ENCODE measurements around the gene SMURF1.

SMURF1 gene

GRCh38 chr7:99004216-99004615 is 139.7 kb downstream of the SMURF1 start:
- DNase-seq (ENCODE audit: low spot score) = no peak

- no peak for DNase-seq (ENCODE audit: low spot score)
Measured at GRCh38 chr7:99003419-99003818, 140.5 kb downstream of the SMURF1 start.

GRCh38 chr7:99002827-99003212 is 141.1 kb downstream of the SMURF1 start:
- DNase-seq (ENCODE audit: low spot score) = no peak

DNA sequence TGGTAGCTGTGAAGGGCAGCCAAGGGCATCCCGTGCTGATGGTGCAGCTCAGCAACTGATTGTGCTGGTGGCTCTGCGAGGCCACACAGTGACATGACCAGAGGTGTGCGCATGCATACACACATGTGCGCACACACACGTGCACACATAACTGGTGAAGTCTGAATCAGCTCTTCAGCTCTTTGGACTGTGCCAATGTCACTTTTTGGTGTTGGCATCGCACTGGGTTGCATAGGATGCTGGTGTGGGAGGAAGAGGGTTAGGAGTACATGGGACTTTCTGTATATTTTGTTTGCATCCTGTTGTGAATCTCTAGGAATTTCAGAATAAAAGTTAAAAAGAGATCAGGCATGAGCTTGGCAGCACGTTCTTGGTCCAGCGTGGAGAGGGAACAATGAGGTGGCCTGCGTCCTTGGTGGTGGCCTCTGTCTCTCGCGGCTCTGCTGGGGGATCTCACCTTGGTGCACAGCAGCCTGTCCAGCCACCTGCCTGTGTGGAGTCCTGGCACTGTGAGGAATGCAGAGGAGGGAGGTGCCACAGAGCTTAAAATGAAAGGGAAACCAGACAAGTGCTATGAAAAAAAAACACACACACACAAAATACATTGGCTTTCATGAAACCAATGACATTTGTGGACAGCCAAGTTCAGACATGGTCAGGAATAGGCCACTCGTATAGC is 141.6 kb downstream of the SMURF1 start:
- no peak for DNase-seq (ENCODE audit: low spot score)

DNA sequence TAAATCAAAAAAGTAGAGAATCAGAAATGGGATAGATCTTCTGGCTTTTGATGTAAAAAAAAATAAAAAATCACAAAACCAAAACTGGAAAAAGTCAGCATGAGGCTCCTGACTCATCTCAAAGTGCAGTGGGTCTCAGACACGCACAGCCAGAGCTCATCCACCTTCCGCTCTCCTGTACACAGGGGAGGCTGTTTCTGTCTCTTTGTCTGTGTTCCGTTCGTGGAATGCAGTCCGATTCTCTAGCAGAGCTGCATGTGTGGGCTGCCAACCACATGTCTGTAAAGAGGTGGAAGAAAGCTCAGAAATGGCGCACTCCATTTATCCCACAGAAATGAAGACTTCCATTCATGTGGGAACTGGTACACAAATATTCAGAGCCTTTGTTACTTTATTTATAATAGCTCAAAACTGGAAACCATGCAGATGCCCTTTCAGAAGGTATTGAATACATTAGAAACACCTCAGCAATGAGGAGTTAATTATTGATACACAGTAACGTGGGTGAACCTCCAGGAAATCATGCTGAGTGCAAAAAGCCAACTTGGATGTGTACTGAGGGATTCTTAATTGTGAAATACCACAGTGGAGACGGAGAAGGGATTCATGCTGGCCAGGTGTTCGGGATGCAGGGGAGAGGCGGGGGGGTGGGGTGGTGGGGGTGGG is 142.3 kb downstream of the SMURF1 start:
- DNase-seq (ENCODE audit: low spot score) = no peak

DNA sequence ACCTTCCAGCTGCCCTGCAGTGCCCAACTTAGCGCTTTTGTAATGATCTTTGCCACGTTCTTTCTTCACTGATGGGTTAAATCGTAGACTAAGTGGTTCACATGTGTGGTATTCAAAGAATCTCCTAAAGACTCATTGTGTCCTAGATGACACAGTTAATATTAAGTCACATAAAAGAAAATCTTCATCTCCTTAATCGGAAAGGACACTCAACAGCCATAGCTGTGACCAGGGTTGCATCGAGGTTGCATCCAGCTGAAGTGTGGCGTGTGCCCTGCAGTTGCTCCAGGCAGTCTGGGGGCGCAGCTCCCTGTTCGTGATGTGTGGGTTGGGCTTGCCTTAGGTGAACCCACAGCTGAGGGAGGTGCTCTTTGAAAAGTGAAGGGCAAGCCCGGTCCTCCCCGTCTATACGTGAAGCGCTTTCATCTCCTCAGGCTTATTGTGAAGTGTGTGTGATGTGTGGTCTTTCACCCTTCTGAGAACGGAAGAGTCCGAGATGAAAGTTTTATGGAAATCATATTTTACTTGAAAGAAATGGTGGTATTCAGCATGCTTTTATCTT is 142.9 kb downstream of the SMURF1 start:
- DNase-seq (ENCODE audit: low spot score) = no peak

DNA sequence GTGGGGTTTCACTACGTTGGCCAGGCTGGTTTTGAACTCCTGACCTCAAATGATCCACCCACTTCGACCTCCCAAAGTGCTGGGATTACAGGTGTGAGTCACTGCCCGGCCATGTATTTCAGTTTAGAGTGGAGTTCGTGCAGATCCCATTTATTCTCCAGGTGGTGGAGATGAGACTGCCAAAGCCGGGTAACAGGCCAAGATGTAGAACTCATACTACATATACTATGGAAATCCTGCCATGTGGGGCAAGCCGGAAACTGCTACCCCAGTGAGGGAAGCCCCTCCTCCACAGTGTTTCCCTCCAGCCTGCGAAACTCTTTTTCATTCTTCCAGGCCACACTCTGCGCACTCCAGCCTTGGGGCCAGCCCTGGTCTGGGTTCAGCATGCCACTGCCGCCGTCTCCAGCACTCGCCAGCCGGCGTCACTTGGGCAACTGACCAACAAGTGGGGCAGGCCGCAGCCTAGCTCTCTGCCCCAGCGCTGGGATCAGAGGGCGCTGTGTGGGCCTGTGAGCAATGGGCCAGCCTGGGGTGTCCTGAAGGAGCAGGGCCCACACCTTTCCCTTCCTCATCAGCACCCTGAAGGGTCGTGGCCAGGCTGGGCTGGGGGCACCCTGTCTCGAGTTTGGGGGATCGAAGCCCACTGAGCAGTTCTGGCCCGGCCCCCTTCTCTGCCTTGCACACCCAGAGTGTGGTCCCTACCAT is 143.6 kb downstream of the SMURF1 start:
- no peak for DNase-seq (ENCODE audit: low spot score)

DNA sequence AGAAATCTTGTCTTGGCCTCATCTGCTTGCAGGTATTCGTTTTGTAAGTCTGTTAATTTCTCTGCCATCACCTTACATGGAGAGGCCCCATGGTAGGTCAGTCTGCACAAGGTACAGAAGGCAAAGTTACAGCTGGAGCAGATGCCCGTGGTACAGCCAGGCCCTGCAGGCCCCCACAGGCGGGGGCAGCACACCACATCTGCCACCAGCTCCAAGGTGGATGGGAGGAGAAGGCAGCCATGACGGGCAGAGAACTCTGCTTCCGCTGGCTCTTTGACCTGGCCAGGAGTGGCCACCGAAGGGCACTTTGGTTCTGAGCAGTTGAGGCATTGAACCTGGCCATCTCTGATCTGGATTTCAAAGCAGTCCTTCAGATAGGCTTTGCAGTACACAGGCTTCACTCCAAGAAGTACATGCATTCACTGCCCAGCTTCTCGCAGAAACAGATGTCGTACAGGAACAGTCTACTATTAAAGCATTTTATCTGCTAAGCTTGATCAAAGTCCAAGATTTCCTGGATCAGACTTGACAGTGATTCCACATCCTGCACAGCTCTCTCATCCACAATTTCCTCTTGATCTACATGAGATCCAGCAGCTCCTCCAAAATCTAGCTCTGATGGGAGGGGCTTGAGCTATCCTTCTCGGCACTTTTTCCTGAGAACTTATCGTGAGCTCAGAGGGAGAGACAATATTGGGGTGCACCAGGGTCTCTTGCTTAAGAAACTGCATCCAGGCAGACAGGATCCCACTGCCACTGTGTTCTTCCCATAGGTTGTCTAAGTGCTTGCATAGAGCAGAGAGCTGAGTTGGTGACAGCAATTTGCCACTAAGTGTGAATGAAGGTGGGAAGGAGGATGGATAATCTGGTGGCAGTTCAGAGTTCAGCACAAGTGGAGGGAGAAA is 144.8 kb downstream of the SMURF1 start:
- no peak for DNase-seq (ENCODE audit: low spot score)

GRCh38 chr7:98997846-98998245 is 146.1 kb downstream of the SMURF1 start:
- no peak for DNase-seq (ENCODE audit: low spot score)

DNA sequence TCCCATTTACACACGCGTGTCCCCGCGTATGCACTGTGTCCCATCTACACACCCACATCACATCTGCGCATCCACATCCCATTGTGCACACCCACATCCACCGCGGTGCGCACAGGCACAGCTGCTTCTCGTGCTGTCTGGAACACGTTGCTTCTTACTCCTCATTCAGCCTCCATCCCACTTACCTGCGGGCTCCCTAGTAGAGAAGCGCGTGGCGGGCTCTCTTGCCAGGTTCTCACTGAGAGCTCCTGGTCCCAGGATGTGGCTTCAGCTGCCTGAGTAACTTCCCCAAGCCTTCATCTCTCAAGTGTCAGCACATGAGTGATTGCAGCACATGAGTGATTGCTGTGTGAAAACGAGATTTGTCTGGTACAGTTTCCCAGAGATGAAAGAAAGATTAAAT is 147.8 kb downstream of the SMURF1 start:
- DNase-seq (ENCODE audit: low spot score) = no peak

GRCh38 chr7:98995523-98996149 is 148.3 kb downstream of the SMURF1 start:
- no peak for DNase-seq (ENCODE audit: low spot score)

GRCh38 chr7:98995111-98995510 is 148.8 kb downstream of the SMURF1 start:
- no peak for DNase-seq (ENCODE audit: low spot score)

DNA sequence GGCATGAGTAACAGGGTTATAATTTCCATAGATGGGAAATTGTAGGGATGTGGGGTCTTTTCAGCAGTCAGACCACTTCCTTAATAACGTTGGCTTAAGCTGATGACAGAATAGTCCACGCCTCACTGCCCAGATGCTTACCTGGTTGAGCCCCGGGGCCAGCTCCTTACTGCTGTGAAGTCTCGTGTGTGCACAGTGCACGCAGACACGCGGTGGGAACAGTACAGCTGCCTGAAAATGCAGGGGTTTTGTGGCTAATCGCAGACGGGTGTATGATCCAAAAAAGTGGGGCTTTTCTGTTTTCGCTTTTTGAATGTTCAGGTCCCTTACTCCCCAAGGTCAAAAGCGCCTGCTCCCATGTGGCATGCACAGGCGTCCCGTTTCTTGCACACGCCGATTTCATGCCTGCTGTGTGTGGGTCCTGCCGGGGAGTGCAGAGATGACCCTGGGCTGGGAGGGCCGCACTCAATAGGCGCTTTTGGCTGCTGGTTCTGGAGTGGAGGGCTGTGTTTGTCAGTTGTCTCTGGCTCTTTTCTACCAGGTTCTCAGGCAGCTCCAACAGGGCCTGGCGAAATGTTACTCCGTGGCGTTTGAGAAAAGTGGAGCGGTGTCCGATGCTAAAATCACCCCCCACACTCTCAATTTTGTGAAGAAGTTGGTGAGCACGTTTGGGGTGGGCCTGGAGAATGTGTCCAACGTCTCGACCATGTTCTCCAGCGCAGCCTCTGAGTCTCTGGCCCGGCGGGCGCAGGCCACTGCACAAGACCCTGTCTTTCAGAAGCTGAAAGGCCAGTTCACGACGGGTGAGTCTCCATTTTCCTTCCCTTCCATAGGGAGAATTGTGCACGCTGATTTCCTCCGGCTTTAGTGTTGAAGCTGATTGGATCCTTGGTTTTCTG is 149.6 kb downstream of the SMURF1 start:
- no peak for DNase-seq (ENCODE audit: low spot score)

DNA sequence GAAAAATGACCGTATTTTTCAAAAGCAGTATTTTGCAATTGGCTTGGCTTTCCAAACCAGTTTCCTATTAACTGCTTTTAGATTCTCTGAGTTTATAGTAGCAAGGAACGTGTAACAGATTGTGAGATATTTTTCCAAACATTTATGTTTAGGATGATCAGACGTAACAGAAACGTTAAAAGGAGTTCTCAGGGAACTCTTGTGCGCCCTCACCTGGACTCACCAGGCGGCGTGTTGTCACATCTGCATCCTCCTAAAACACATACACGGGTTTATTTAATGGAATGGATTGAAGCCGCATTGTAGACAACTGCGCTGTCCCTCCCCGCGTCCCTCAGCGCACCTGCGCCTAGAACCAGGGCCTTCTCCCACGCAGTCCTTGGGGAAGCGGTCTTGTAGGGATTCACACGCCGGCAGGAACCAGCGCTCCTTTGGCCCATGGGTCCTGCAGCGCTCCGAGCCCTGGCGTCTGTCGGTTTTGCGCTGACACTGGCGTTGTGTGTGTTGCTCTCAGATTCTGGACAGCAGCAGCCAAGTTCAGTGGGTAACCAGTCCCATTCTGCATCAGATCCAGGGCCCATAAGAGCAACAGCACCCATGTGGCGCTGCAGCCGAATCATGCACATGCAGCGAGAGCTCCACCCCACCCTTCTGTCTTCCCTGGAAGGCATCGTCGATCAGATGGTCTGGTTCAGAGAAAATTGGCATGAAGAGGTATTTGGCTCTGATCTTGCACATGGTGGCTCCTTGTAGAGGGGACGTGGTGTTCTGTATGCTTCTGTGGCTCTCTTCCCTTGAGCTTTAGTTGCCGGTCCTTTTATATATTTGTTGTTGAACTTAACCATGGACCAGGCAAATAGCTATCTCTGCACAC is 150.6 kb downstream of the SMURF1 start:
- no peak for DNase-seq (ENCODE audit: low spot score)

DNA sequence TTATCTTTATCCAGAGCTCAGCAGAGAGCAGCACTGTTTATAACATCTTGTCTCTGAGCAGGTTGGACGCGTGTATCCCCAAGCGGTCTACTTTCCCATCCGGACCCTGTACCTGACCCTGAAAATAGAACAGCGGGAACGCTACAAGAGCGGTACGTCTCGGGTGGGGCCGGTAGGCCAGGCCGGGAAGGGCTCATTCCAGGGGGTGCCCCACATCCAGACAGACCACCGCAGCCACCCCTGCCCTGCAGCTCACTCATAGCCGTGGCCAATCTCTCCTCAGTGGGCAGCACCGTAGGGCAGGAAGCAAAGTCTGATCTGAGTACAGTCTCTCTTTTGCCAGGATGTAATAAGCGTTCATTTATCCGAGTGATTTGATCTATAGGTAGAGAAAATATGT is 151.8 kb downstream of the SMURF1 start:
- DNase-seq (ENCODE audit: low spot score) = no peak

- no peak for DNase-seq (ENCODE audit: low spot score)
Measured at GRCh38 chr7:98991141-98991540, 152.8 kb downstream of the SMURF1 start.

DNA sequence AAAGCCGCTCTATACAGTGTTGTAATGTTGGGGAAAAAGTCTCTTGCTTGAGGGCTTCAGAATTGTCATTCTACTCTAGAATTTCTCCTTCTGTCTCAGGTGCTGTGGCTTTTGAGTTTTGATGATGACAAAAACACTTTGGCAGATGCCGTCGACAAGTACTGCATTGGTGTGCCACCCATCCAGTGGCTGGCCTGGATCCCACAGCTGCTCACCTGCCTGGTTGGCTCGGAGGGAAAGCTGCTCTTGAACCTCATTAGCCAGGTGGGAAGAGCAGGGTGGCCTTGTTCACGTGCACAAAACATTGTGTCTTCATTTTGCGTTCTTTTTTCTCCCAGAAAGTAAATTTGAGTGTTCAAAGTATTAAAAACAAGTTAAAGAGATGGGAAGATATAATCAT is 153.6 kb downstream of the SMURF1 start:
- no peak for DNase-seq (ENCODE audit: low spot score)

DNA sequence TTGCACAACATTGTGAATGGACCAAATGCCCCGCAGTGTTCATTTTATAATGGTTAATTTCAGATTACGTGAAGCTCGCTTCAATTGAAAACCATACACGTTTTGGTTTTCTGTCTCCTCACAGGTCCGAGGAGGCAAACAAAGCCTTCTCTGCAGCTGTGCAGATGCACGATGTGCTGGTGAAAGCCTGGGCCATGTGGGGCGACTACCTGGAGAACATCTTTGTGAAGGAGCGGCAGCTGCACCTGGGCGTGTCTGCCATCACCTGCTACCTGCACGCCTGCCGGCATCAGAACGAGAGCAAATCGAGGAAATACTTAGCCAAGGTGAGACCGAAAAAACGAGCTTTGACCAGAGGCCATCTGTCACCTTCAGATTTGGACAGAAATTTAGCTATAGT is 155.3 kb downstream of the SMURF1 start:
- DNase-seq (ENCODE audit: low spot score) = no peak

- DNase-seq (ENCODE audit: low spot score) = no peak
Measured at GRCh38 chr7:98985945-98986344, 158.0 kb downstream of the SMURF1 start.

Data from CD4-positive, alpha-beta T cell treated with Interleukin-2 at 100 ng/mL for 4 hours (primary cell).